Cardiac fibroblast (primary cell): ENCODE data around the gene SYT7.
A peak's percentile ranks its signal among the peaks of the same experiment; 100 is the strongest.

Experiments
- DNase-seq, 2 donors: peaks; one replicate each; pipeline versions ENCODE4 v3.0.0 to v3.0.0-alpha.2; 2010; ENCODE audit warnings: low read depth in 2 of 2
- H3K4me3 ChIP-seq, 2 donors: replicated peaks in 1 of 2; 1 replicate in 1 of 2; 2 replicates in 1 of 2; pipeline ENCODE4 v1.5.1; 2011; ENCODE audit warnings: low read depth in 2 of 2, low read length in 2 of 2, mild to moderate bottlenecking in 2 of 2, moderate library complexity in 1 of 2
- TF ChIP-seq, protein P1 (sequence below): IDR thresholded peaks from one replicate; pipeline ENCODE4 v1.5.1; 2011; ENCODE audit warnings: low read depth, mild to moderate bottlenecking, low read length, inconsistent platforms

The SYT7 gene

DNA sequence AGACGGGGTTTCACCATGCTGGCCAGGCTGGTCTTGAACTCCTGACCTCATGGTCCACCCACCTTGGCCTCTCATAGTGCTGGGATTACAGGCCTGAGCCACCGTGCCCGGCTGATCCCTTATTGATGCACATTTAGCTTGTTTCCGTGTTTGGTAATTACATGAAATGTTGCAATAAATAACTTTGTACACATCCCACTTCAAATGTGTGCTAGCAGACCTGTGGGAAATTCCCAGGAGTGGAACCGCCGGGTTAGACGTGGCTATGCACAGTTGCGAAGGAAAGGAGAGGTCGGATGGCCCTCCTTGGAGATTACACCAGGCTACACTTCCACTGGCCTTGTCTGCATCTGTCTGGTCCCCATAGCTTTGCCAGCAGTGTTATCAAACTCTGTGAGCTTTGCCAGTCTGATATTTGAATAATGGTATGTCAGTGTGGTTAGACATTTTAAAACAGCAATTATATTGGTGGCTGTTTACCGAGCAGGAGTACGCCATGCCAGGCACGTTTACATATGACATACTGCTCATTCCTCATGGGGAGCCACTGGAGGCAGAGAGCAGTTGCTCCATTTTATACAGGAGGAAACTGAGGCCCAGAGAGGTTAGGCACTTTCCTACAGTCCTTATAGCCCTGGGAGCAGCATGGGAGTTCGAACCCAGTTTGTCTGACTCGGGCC lies 27.2 kb upstream of the SYT7 start:
- DNase-seq = no peak
- no peak overlapping the region for H3K4me3 ChIP-seq
- TF ChIP-seq, protein P1, sequence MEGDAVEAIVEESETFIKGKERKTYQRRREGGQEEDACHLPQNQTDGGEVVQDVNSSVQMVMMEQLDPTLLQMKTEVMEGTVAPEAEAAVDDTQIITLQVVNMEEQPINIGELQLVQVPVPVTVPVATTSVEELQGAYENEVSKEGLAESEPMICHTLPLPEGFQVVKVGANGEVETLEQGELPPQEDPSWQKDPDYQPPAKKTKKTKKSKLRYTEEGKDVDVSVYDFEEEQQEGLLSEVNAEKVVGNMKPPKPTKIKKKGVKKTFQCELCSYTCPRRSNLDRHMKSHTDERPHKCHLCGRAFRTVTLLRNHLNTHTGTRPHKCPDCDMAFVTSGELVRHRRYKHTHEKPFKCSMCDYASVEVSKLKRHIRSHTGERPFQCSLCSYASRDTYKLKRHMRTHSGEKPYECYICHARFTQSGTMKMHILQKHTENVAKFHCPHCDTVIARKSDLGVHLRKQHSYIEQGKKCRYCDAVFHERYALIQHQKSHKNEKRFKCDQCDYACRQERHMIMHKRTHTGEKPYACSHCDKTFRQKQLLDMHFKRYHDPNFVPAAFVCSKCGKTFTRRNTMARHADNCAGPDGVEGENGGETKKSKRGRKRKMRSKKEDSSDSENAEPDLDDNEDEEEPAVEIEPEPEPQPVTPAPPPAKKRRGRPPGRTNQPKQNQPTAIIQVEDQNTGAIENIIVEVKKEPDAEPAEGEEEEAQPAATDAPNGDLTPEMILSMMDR = no peak

DNA sequence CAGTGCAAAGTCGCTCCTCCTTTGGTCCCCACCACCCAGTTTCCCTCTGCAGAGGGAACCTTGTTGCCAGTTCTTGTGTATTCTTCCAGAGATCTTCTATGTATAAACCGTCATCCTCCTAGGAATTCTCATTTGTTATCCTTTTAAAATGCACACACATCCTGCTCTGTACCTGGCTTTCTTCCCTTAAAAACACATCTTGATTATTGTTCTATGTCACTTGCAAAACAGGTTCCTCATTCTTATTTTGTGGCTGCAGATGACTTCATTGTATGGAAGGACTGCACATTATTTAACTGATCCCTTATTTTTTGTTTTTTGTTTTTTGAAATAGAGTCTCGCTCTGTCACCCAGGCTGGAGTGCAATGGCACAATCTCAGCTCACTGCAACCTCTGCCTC lies 26.6 kb upstream of the SYT7 start:
- TF ChIP-seq, protein P1 = no peak
- no peak overlapping the region for H3K4me3 ChIP-seq
- DNase-seq = no peak

GRCh38 chr11:61603667-61604066 lies 22.8 kb upstream of the SYT7 start:
- no peak for DNase-seq
- TF ChIP-seq, protein P1 = no peak
- H3K4me3 ChIP-seq = no peak overlapping the region

DNA sequence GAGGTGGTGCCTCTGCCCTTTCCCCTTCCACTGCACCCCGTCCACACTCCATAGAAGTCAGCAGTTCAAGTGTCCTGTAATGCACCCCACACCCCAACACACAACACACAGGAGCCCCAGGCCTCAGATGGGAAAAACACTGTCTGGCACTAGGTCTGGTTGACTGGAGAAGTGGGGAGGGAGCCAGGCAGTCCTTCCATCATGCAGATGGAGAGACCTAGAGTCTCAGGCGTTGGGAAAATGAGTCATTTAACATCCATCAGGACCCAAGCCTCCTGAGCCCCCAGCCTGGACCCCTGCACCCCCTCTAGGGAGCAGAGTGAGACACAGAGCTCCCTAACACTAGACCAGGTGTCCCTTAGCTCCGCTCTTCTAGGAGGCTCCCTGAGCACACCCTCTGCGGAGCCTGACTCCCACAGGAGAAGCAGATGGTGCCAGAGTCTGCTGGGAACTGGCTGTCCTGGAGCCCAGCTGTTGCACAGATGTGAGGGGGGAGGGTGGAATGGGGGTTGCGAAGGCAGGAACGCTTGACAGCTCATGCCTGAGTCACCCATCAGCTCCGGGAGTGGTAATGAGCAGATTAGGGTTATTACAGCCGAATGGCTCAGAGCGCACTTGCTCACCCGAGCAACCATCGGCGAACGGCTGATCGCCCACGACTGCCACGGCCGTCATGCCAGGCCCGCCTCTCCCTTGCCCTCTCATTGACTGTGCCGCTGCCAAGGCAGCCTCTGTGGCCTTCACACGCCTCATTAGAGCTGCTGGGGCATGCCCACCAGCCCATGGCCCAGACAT lies 22.1 kb upstream of the SYT7 start:
- DNase-seq = peak; percentile 93
- TF ChIP-seq, protein P1 = no peak
- no peak overlapping the region for H3K4me3 ChIP-seq

DNA sequence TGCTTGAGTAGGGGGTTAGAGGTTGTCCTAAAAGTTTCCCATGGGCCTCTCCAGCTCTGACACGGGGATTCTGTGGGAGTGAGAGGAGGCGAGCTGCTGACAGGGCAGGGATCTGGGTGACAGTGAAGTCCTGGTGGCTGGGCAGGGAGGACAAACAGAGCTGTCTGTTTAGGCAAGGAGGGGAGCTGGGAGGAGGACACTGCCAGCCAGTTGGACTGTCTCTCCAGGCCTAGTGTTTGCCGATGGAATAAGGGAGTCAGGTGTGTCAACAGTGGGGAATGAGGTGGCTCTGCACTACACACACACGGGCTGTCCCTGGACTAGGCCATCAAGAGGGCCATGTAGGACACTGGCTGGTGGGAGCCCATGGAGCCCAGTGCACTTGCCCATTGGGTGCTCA lies 20.6 kb upstream of the SYT7 start:
- no peak for DNase-seq
- TF ChIP-seq, protein P1 = no peak

GRCh38 chr11:61599968-61600710 lies 19.3 kb upstream of the SYT7 start:
- TF ChIP-seq, protein P1 = no peak
- no peak for DNase-seq
- H3K4me3 ChIP-seq = no peak overlapping the region

More for the DNA sequence above, 20.6 kb upstream of the SYT7 start:
- H3K4me3 ChIP-seq = no peak overlapping the region
